ENCODE measurements around the gene PLXNA4.

GRCh38 chr7:132137681-132138080 is 438.6 kb downstream of the PLXNA4 start:
- no peak for TF ChIP-seq GATA3 (IDR thresholded peaks at IDR 0.05; ENCODE audit: low read depth, low read length)
- no peak for TF ChIP-seq GATA2 (IDR thresholded peaks at IDR 0.05; ENCODE audit: low read depth, low read length)

All from SH-SY5Y (cell line).